ENCODE measurements around the gene BARHL1.

The BARHL1 gene

DNA sequence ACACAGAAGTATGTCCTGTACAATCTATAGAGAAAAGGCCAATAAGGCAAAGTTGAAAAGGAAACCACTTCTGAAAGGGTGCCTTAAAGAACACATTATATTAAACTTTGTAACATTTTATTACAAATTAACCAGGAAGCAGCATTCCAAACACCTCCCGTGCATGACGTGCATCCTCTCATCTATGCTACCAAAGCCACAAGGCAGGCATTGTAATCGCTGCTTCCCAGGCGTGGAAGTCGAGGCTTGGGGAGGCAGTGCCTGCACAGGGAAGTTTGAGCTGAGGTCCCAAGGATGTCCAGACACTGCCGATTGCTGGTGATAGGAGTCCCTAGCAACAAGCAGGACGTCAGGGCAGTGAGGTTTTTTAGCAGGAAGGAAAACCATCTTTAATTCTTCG is 44.3 kb upstream of the BARHL1 start (continued):
- no peak for TF ChIP-seq KLF9 (tag by site-specific recombination; IDR thresholded peaks at IDR 0.05; ENCODE audit: low read depth)
- TF ChIP-seq OVOL3 (tag by site-specific recombination; IDR thresholded peaks at IDR 0.05): no peak
- TF ChIP-seq ZNF658 (tag by site-specific recombination; IDR thresholded peaks at IDR 0.05): no peak
- no peak for TF ChIP-seq ZNF175 (tag by site-specific recombination; IDR thresholded peaks at IDR 0.05)
- no peak for TF ChIP-seq ZNF404 (tag by site-specific recombination; IDR thresholded peaks at IDR 0.05)

DNA sequence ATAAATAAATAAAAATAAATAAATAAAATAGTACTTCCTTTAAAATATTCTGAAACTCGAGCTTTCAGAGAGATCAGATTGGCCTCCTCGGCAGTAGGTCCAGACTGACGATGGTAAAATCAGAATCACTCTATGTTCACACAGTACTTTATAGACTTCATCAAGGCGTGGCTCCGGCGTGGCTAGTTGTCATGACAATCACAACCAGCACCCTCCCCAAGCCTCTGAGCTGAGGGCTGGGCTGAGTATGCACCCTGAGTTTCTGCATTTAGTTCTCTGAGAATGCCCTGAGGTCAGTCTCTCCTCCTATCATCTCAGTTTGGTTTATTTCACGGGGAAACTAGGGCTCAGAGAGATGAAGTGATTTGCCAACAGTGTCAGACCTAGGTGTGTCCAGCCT is 43.3 kb upstream of the BARHL1 start:
- no peaks in the 10 kb centered on the region for H3K36me3 ChIP-seq (ENCODE audit: control insufficient read depth in 2 of 2, insufficient read depth in 1 of 2, low read length in 2 of 2)
- no peak overlapping the region for H3K4me3 ChIP-seq (ENCODE audit: low read depth, low read length)
- ChIA-PET CTCF (interaction anchor here (1.0 to 3.5 kb wide), 2 partner anchors 31 to 36 kb away, joined by 4 to 14 read pairs; no protein-coding TSS in a partner anchor), POLR2A (no interaction called here)
- H3K27ac ChIP-seq (ENCODE audit: extremely low read depth, low read depth, low read length): no peak overlapping the region
- TF ChIP-seq ZEB2 (tag by site-specific recombination; IDR thresholded peaks at IDR 0.05) (no peak), REPIN1 (tag by site-specific recombination; IDR thresholded peaks at IDR 0.05; ENCODE audit: low read depth) (no peak), ZNF302 (tag by site-specific recombination; IDR thresholded peaks at IDR 0.05; ENCODE audit: low read depth) (no peak), ZBTB48 (tag by site-specific recombination; IDR thresholded peaks at IDR 0.05) (no peak), ZBTB7A (tag by site-specific recombination; IDR thresholded peaks at IDR 0.05; ENCODE audit: low read depth) (no peak), ZNF175 (tag by site-specific recombination; IDR thresholded peaks at IDR 0.05) (no peak), ZNF133 (tag by site-specific recombination; IDR thresholded peaks at IDR 0.05) (no peak), ZNF19 (tag by site-specific recombination; IDR thresholded peaks at IDR 0.05; ENCODE audit: low read depth) (no peak), ZNF558 (tag by site-specific recombination; IDR thresholded peaks at IDR 0.05) (no peak), ZNF341 (tag by site-specific recombination; IDR thresholded peaks at IDR 0.05; ENCODE audit: low read depth) (no peak), ZNF292 (tag by site-specific recombination; IDR thresholded peaks at IDR 0.05; ENCODE audit: borderline replicate concordance, low read depth) (no peak), ZNF830 (tag by site-specific recombination; IDR thresholded peaks at IDR 0.05; ENCODE audit: low read depth) (no peak), YY1 (tag by site-specific recombination; IDR thresholded peaks at IDR 0.05) (no peak), ZNF202 (tag by site-specific recombination; IDR thresholded peaks at IDR 0.05; ENCODE audit: borderline replicate concordance) (no peak)
- TF ChIP-seq, protein P1, sequence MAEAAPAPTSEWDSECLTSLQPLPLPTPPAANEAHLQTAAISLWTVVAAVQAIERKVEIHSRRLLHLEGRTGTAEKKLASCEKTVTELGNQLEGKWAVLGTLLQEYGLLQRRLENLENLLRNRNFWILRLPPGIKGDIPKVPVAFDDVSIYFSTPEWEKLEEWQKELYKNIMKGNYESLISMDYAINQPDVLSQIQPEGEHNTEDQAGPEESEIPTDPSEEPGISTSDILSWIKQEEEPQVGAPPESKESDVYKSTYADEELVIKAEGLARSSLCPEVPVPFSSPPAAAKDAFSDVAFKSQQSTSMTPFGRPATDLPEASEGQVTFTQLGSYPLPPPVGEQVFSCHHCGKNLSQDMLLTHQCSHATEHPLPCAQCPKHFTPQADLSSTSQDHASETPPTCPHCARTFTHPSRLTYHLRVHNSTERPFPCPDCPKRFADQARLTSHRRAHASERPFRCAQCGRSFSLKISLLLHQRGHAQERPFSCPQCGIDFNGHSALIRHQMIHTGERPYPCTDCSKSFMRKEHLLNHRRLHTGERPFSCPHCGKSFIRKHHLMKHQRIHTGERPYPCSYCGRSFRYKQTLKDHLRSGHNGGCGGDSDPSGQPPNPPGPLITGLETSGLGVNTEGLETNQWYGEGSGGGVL (tag by site-specific recombination; IDR thresholded peaks at IDR 0.05): no peak
- TF ChIP-seq, protein P2, sequence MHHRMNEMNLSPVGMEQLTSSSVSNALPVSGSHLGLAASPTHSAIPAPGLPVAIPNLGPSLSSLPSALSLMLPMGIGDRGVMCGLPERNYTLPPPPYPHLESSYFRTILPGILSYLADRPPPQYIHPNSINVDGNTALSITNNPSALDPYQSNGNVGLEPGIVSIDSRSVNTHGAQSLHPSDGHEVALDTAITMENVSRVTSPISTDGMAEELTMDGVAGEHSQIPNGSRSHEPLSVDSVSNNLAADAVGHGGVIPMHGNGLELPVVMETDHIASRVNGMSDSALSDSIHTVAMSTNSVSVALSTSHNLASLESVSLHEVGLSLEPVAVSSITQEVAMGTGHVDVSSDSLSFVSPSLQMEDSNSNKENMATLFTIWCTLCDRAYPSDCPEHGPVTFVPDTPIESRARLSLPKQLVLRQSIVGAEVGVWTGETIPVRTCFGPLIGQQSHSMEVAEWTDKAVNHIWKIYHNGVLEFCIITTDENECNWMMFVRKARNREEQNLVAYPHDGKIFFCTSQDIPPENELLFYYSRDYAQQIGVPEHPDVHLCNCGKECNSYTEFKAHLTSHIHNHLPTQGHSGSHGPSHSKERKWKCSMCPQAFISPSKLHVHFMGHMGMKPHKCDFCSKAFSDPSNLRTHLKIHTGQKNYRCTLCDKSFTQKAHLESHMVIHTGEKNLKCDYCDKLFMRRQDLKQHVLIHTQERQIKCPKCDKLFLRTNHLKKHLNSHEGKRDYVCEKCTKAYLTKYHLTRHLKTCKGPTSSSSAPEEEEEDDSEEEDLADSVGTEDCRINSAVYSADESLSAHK (tag by site-specific recombination; IDR thresholded peaks at IDR 0.05): no peak
- TF ChIP-seq, protein P3, sequence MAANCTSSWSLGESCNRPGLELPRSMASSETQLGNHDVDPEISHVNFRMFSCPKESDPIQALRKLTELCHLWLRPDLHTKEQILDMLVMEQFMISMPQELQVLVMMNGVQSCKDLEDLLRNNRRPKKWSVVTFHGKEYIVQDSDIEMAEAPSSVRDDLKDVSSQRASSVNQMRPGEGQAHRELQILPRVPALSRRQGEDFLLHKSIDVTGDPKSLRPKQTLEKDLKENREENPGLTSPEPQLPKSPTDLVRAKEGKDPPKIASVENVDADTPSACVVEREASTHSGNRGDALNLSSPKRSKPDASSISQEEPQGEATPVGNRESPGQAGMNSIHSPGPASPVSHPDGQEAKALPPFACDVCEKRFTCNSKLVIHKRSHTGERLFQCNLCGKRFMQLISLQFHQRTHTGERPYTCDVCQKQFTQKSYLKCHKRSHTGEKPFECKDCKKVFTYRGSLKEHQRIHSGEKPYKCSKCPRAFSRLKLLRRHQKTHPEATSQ (tag by site-specific recombination; IDR thresholded peaks at IDR 0.05): no peak
- no peaks in the 10 kb centered on the region for H3K4me1 ChIP-seq (ENCODE audit: control insufficient read depth, insufficient read depth, low read length)
- H3K9me3 ChIP-seq (ENCODE audit: control insufficient read depth, insufficient read depth, low read depth, low read length): no peaks in the 10 kb centered on the region
